Activated CD4-positive, alpha-beta T cell treated with anti-CD3 and anti-CD28 coated beads, Interleukin-2, amount 10 ng/mL, durations not matched to agents 24 days and 14 days (primary cell): ENCODE results near the gene MGAM2. TPM values are rescaled to one million over a fixed set of nuclear protein-coding genes. Genes with fewer than 3 reads are reported as not detected.

ENCODE experiments used
- DNase-seq: peaks from one replicate; pipeline ENCODE4 v3.0.0; 2022
- H3K27ac Mint-ChIP-seq: one replicate; pipeline ENCODE4 v1.8.0; 2022; ENCODE audit warnings: mild to moderate bottlenecking, mixed read lengths
- H3K27me3 Mint-ChIP-seq: one replicate; pipeline ENCODE4 v1.8.0; 2022; ENCODE audit warnings: mixed read lengths
- H3K36me3 Mint-ChIP-seq: one replicate; pipeline ENCODE4 v1.8.0; 2022; ENCODE audit warnings: low read depth, mild to moderate bottlenecking, mixed read lengths
- H3K4me1 Mint-ChIP-seq: one replicate; pipeline ENCODE4 v1.8.0; 2021; ENCODE audit warnings: mixed read lengths
- H3K4me3 Mint-ChIP-seq: one replicate; pipeline ENCODE4 v1.8.0; 2022; ENCODE audit warnings: mild to moderate bottlenecking, moderate library complexity, mixed read lengths
- H3K9me3 Mint-ChIP-seq: one replicate; pipeline ENCODE4 v1.8.0; 2021; ENCODE audit warnings: mixed read lengths
- intact Hi-C: fragments of 100-400 bp; cut with micrococcal nuclease; formaldehyde crosslinking; loops from one replicate; pipeline ENCODE4 v1.15.1; 2023
- total RNA-seq: library from RNA; stranded (reverse); gene quantifications from 2 replicates; pipeline ENCODE4 v1.2.3, GENCODE V29; 2022

The MGAM2 gene
- total RNA-seq, 1 donor from 2014 or later, result not detected

DNA sequence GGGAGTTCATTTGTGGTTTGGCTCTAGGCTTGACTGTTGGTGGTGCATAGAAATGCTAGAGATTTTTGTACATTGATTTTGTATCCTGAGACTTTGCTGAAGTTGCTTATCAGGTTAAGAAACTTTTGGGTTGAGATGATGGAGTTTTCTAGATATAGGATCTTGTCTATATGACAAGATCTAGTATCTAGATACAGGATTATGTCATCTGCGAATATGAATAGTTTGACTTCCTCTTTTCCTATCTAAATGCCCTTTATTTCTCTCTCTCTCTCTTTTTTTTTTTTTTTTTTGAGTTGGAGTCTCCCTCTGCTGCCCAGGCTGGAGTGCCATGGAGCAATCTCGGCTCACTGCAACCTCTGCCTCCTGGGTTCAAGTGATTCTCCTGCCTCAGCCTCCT, 62.9 kb downstream of the MGAM2 start:
- Mint-ChIP-seq H3K27me3 (peaks cover 22% of the 10 kb centered on the region), H3K27ac (no peak overlapping the region), H3K36me3 (no peaks in the 10 kb centered on the region), H3K4me1 (peaks cover 6% of the 10 kb centered on the region), H3K9me3 (peaks cover under 1% of the 10 kb centered on the region), H3K4me3 (no peak overlapping the region)
- intact Hi-C loops, result no loop called here
- no peak for DNase-seq

DNA sequence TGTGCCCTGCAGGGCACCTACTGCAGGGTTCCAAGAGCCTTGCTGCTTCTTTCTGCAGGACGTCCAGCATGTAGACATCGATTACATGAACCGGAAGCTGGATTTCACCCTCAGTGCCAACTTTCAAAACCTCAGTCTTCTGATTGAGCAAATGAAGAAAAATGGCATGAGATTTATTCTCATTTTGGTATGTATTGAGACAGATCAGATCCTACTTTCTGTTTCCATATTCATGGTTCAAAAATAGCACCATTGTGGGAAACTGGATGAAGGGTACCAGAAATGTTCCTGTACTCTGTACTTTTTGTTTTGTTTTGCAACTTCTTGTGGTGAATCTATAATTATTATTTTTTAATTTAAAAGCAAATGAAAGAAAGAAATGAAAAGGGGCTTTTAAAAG, 64.1 kb downstream of the MGAM2 start:
- Mint-ChIP-seq H3K36me3 (no peaks in the 10 kb centered on the region), H3K27me3 (peaks cover 31% of the 10 kb centered on the region), H3K27ac (no peak overlapping the region), H3K9me3 (peaks cover 4% of the 10 kb centered on the region), H3K4me3 (no peak overlapping the region), H3K4me1 (peaks cover 6% of the 10 kb centered on the region)
- no peak for DNase-seq
- intact Hi-C loops, result no loop called here

DNA sequence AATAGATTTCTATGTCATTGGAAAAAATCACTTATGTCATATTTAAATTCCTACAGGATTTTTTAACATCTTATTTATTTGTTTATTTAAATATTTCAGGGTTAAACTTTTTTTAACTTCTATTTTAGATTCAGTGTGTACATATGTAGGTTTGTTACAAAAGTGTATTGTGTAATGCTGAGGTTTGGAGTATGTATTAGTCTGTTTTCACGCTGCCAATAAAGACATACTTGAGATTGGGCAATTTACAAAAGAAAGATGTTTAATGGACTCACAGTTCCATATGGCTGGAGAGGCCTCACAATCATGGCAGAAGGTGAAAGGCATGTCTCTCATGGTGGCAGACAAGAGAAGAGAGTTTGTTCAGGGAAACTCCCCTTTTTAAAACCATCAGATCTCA, 65.4 kb downstream of the MGAM2 start:
- no peak for DNase-seq
- peaks cover 31% of the 10 kb centered on the region for H3K27me3 Mint-ChIP-seq
- H3K27ac Mint-ChIP-seq, result no peak overlapping the region
- peaks cover 4% of the 10 kb centered on the region for H3K9me3 Mint-ChIP-seq
- intact Hi-C loops, result no loop called here
- no peaks in the 10 kb centered on the region for H3K36me3 Mint-ChIP-seq
- H3K4me1 Mint-ChIP-seq, result peaks cover 6% of the 10 kb centered on the region
- no peak overlapping the region for H3K4me3 Mint-ChIP-seq

DNA sequence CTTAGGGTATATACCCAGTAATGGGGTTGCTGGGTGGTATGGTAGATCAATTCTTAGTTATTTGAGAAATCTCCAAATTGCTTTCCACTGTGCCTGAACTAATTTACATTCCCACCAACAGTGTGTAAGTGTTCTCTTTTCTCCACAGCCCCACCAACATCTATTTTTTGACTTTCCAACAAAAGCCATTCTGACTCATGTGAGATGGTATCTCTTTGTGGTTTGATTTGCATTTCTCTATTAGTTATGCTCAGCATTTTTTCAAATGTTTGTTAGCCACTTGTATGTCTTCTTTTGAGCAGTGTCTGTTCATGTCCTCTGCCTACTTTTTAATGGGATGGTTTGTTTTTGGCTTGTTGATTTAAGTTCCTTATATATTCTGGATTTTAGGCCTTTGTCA, 66.4 kb downstream of the MGAM2 start:
- Mint-ChIP-seq H3K4me3 (no peak overlapping the region), H3K27me3 (peaks cover 31% of the 10 kb centered on the region), H3K27ac (no peak overlapping the region), H3K36me3 (no peaks in the 10 kb centered on the region), H3K4me1 (peaks cover 6% of the 10 kb centered on the region), H3K9me3 (peaks cover 4% of the 10 kb centered on the region)
- DNase-seq, result no peak
- intact Hi-C loops, result no loop called here

DNA sequence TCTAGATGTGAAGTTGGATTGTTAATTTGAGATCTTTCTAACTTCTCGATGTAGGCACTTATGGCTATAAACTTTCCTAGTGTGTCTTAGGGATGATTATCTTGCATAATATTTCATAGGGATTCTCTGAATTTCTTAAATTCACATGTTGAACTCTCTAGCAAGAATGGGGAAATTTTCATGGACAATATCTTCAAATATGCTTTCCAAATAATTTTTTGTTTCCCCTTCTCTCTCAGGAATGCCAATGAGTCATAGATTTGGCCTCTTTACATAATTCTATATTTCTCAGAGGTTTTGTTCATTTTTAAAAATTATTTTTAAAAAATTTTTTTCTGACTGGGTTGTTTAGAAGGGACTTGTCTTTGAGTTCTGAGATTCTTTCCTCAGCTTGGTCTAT, 68.9 kb downstream of the MGAM2 start:
- Mint-ChIP-seq H3K9me3 (peaks cover 4% of the 10 kb centered on the region), H3K36me3 (no peaks in the 10 kb centered on the region), H3K4me3 (no peak overlapping the region), H3K27ac (no peak overlapping the region), H3K27me3 (peaks cover 32% of the 10 kb centered on the region), H3K4me1 (peaks cover 6% of the 10 kb centered on the region)
- DNase-seq, result no peak
- intact Hi-C loops, result no loop called here

DNA sequence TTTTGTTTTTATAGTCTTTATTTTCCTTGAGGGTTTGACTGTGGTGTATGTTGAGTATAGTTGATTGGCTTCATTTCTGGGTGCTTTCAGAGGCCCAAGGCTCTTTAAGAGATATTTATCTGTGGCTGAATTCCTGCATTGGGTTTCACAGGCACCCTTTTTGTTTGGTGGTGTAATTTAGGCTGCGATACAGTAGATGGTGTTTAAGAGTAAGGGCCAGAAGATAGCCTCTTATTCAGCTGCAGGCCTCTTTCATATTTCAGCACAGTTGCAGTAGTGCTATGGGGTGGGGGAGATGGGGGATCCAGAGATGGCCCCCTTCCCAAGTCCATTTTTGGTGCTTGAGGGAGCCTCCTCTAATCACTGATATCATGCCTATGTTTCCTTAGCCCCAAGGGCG, 69.7 kb downstream of the MGAM2 start:
- intact Hi-C loops, result no loop called here
- Mint-ChIP-seq H3K27me3 (peaks cover 33% of the 10 kb centered on the region), H3K36me3 (no peaks in the 10 kb centered on the region), H3K4me1 (peaks cover 6% of the 10 kb centered on the region), H3K9me3 (peaks cover 4% of the 10 kb centered on the region), H3K27ac (no peak overlapping the region), H3K4me3 (no peak overlapping the region)
- no peak for DNase-seq

DNA sequence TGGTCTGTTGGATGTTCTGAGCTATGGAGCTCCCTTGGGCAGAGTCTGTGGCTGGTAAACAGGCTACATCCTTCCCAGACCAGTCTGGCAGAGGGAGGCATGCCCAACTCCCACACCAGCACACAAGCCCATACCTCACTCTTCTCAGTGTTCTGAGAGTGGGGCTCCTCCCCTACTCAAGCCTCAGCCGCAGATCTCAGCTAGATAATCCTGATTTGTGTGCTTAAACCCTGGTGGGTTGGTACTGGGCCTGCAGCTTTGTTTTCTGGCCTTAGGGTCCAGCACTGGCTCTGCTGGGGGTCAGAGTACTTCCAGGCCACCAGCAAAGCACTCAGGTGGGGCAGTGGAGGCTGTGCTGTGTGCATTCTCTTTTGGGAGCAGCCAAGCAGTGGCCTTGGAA, 70.4 kb downstream of the MGAM2 start:
- Mint-ChIP-seq H3K36me3 (no peaks in the 10 kb centered on the region), H3K4me1 (peaks cover 6% of the 10 kb centered on the region)

DNA sequence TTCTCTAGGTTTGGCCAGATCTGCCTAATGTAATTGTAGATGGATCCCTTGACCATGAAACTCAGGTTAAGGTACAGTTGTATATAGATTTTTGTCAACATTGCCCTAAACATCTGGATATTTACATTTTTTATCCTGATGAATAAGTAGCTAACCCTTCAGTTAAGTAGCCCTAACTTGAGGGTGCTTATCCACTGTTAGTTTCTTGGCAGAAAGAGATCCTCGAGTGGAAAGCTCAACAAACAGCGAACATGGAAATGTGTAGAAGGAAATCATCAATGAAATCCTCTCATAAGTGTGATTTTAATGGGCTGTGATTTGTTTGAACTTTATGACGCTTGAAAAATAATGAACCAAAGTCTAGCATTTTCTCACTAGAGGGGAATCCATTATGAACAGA, 73.6 kb downstream of the MGAM2 start:
- peaks cover 16% of the 10 kb centered on the region for H3K27me3 Mint-ChIP-seq
- DNase-seq, result no peak
- no peaks in the 10 kb centered on the region for H3K9me3 Mint-ChIP-seq
- H3K36me3 Mint-ChIP-seq, result no peaks in the 10 kb centered on the region
- H3K4me3 Mint-ChIP-seq, result no peak overlapping the region
- no peak overlapping the region for H3K27ac Mint-ChIP-seq
- H3K4me1 Mint-ChIP-seq, result peaks cover 7% of the 10 kb centered on the region
- intact Hi-C loops, result no loop called here

More for the DNA sequence above, 70.4 kb downstream of the MGAM2 start:
- DNase-seq, result no peak
- intact Hi-C loops, result no loop called here
- H3K4me3 Mint-ChIP-seq, result no peak overlapping the region
- peaks cover 4% of the 10 kb centered on the region for H3K9me3 Mint-ChIP-seq
- H3K27ac Mint-ChIP-seq, result no peak overlapping the region
- peaks cover 31% of the 10 kb centered on the region for H3K27me3 Mint-ChIP-seq

DNA sequence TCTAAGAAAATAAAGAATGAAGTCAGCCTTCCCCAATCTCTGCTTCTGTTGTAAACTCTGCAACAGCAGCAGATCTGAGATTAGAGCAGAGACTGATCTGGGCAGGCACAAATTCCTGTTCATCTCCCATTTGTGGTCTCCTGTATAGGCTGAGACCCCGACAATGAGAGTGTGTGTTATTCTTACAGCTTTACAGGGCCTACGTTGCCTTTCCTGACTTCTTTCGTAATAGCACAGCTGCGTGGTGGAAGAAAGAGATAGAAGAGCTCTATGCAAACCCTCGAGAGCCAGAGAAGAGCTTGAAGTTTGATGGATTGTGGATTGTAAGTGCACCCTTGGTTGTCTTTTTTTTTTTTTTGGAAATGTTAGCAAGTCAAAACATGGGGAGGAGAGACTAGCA, 74.3 kb downstream of the MGAM2 start:
- intact Hi-C loops, result no loop called here
- DNase-seq, result no peak
- no peak overlapping the region for H3K27ac Mint-ChIP-seq
- peaks cover 13% of the 10 kb centered on the region for H3K27me3 Mint-ChIP-seq
- H3K9me3 Mint-ChIP-seq, result no peaks in the 10 kb centered on the region
- peaks cover 7% of the 10 kb centered on the region for H3K4me1 Mint-ChIP-seq
- no peaks in the 10 kb centered on the region for H3K36me3 Mint-ChIP-seq
- no peak overlapping the region for H3K4me3 Mint-ChIP-seq

DNA sequence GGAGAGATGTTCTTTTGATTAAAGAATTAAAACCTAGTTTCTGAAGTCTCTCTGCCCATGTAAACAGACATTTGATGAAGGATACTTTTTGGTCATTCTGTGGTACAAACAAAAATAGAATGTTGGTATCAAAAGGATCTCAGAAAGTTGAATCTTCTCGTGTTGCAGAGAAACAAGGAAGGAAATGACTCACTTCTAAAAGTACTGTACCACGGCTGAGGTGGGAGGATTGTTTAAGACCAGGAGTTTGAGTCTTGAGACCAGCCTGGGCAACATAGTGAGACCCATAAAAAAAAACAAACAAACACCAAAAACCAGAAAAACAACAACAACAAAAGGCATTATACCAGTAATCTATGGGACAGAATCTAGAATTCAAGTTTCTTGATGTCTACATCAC, 76.6 kb downstream of the MGAM2 start:
- Mint-ChIP-seq H3K27ac (peak overlapping the region; percentile 32), H3K9me3 (no peaks in the 10 kb centered on the region), H3K27me3 (peaks cover 21% of the 10 kb centered on the region), H3K4me3 (no peak overlapping the region), H3K36me3 (no peaks in the 10 kb centered on the region), H3K4me1 (peaks cover 7% of the 10 kb centered on the region)
- intact Hi-C loops, result loop anchor here (2.0 kb wide), 1 partner anchor 211 kb away; no protein-coding TSS in a partner anchor
- DNase-seq, result no peak

DNA sequence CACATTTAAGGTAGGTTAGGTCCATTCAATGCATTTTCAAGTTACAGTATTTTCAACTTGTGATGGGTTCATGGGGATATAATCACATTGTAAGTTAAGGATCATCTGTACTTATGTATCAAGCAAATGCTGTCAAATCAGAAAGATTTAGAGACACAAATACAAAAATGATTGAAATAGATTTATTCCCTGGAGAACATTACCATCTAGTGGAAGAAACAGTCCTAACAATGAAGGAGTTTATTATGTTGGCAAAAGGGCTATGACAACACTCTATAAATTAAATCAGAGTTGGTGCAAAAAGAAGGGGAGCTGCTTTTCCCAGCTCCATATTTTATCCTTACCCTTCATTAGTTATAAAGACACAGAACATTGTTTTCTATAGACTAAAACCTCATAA, 77.3 kb downstream of the MGAM2 start:
- intact Hi-C loops, result loop anchor here (2.0 kb wide), 1 partner anchor 212 kb away; no protein-coding TSS in a partner anchor
- peaks cover 7% of the 10 kb centered on the region for H3K4me1 Mint-ChIP-seq
- no peak overlapping the region for H3K4me3 Mint-ChIP-seq
- H3K27me3 Mint-ChIP-seq, result peaks cover 26% of the 10 kb centered on the region
- H3K27ac Mint-ChIP-seq, result no peak overlapping the region
- H3K9me3 Mint-ChIP-seq, result no peaks in the 10 kb centered on the region
- DNase-seq, result no peak
- no peaks in the 10 kb centered on the region for H3K36me3 Mint-ChIP-seq

DNA sequence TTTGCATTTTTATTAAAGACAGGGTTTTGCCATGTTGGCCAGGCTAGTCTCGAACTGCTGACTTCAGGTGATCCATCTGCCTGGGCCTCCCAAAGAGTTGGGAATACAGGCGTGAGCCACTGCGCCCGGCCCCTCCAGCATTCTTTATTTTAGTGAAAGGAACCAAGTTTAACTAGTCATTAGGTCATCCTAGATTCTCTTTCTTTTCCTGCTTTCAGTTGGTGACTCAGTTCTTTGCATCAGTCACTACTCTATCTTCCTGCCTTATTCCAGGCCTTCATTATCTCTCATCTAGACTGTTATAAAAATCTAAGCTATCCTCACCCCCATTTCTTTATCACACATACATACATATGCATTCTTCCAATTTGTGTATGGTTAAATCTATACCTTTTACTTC, 82.7 kb downstream of the MGAM2 start:
- Mint-ChIP-seq H3K27me3 (peaks cover 19% of the 10 kb centered on the region), H3K4me3 (no peak overlapping the region), H3K4me1 (no peaks in the 10 kb centered on the region), H3K27ac (no peak overlapping the region), H3K36me3 (no peaks in the 10 kb centered on the region), H3K9me3 (no peaks in the 10 kb centered on the region)
- DNase-seq, result no peak
- intact Hi-C loops, result no loop called here

DNA sequence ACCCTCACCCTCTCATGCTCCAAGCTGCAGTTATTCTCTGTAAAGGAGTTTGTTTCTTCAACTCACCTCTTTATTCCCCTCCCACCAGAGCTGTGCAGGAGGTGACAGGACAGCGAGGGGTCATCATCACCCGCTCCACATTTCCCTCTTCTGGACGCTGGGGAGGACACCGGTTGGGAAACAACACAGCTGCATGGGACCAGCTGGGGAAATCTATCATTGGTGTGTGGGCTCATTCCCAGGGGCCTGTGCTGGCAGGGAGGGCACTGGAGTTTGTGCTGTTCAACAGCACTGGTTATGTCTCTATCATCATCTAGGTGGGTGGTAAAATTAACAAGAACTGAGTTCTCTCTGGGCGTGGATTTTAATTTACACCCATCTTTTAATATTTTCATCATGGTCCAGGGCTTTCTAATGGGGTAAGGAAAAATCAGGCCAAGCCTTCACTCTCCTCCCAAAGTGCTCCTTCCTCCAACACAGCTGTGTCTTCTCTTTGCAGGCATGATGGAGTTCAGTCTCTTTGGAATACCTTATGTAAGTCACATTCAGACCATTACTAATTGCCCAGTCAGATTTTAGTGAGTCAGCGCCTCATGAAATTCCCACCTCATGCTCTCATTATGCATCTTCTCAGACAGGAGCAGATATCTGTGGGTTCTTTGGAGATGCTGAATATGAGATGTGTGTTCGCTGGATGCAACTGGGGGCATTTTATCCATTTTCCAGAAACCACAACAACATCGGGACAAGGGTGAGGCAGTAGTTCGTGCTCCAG, 84.7 kb downstream of the MGAM2 start:
- no peaks in the 10 kb centered on the region for H3K9me3 Mint-ChIP-seq
- peaks cover 22% of the 10 kb centered on the region for H3K27me3 Mint-ChIP-seq
- intact Hi-C loops, result no loop called here
- no peak overlapping the region for H3K4me3 Mint-ChIP-seq
- no peaks in the 10 kb centered on the region for H3K4me1 Mint-ChIP-seq
- H3K36me3 Mint-ChIP-seq, result no peaks in the 10 kb centered on the region
- H3K27ac Mint-ChIP-seq, result no peak overlapping the region
- no peak for DNase-seq

DNA sequence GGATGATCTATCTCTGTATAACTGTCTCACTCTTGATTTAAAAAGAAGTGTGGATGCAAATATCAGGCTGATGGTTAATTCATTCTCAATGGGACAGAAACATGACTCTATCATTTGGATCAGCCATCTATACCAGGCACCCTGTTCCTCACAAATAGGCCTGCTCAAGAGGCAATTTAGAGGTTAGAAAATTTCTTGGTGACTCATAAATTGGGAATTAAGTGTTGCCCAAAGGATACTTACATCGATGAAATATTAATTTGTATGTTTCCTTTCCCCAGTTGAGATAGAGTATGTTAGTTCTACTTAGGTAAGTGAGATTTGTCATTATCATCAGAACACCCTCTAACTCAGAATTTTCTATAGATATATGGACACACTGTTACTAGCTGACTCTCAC, 88.7 kb downstream of the MGAM2 start:
- H3K4me3 Mint-ChIP-seq, result no peak overlapping the region
- H3K27ac Mint-ChIP-seq, result no peak overlapping the region
- intact Hi-C loops, result no loop called here
- no peaks in the 10 kb centered on the region for H3K4me1 Mint-ChIP-seq
- no peaks in the 10 kb centered on the region for H3K36me3 Mint-ChIP-seq
- no peak for DNase-seq
- H3K9me3 Mint-ChIP-seq, result no peaks in the 10 kb centered on the region
- H3K27me3 Mint-ChIP-seq, result peaks cover 10% of the 10 kb centered on the region

DNA sequence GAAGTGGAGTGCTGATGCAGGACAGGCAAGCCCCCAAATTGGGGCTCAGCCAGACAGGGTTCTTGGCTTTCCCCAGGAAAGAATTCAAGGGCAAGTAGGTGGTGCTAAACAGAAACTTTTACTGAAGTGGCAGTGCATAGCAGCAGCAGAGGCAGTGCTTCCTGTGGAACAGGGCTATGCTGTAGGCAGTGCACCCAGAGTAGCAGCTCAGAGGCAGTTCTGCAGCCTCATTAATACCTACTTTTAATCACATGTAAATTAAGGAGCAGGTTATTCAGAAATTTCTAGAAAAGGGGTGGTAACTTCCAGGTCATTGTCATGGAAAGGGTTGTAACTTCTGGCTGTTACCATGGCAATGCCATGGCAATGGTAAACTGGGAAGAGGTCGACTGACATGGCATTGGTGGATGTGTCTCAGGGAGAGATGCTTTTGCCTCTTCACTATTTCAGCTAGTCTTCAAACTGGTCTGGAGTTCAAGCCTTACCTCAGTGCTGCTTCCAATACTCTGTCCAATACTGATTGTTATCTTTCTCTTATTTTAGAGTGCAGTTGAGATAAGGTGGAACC, 117.1 kb downstream of the MGAM2 start:
- no peaks in the 10 kb centered on the region for H3K4me1 Mint-ChIP-seq
- intact Hi-C loops, result no loop called here

More for the DNA sequence above, 117.1 kb downstream of the MGAM2 start:
- H3K4me3 Mint-ChIP-seq, result no peak overlapping the region
- no peaks in the 10 kb centered on the region for H3K36me3 Mint-ChIP-seq
- no peak overlapping the region for H3K27ac Mint-ChIP-seq
- no peak for DNase-seq
- H3K9me3 Mint-ChIP-seq, result no peaks in the 10 kb centered on the region
- H3K27me3 Mint-ChIP-seq, result peaks cover 2% of the 10 kb centered on the region
